Retinal pigment epithelial cell (primary cell): ENCODE measurements around the gene ARHGAP26.

ENCODE experiments used
- DNase-seq: peaks from one replicate; pipeline ENCODE4 v3.0.0-alpha.2; 2010; ENCODE audit warnings: low read depth
- H3K4me3 ChIP-seq: 2 replicates; pipeline ENCODE4 v1.5.1; 2011; ENCODE audit warnings: mild to moderate bottlenecking, low read length, control low read depth, moderate library complexity
- CTCF ChIP-seq: conservative IDR thresholded peaks from 2 replicates; pipeline ENCODE4 v1.5.1; 2011; ENCODE audit warnings: low read depth, low read length, control low read depth, inconsistent platforms

ARHGAP26 gene

GRCh38 chr5:143213231-143213850 is 443.2 kb downstream of the ARHGAP26 start:
- DNase-seq = no peak
- H3K4me3 ChIP-seq = no peak overlapping the region

GRCh38 chr5:143213851-143214363 is 443.7 kb downstream of the ARHGAP26 start:
- DNase-seq = no peak
- TF ChIP-seq CTCF = peak; percentile 2
- no peak overlapping the region for H3K4me3 ChIP-seq

More at GRCh38 chr5:143213231-143213850, 443.2 kb downstream of the ARHGAP26 start:
- TF ChIP-seq CTCF = no peak

GRCh38 chr5:143214458-143214857 is 444.3 kb downstream of the ARHGAP26 start:
- DNase-seq = no peak
- H3K4me3 ChIP-seq = no peak overlapping the region
- no peak for TF ChIP-seq CTCF

GRCh38 chr5:143214890-143215289 is 444.7 kb downstream of the ARHGAP26 start:
- no peak for TF ChIP-seq CTCF
- no peak for DNase-seq
- no peak overlapping the region for H3K4me3 ChIP-seq

- DNase-seq = no peak
- TF ChIP-seq CTCF = no peak
- H3K4me3 ChIP-seq = no peak overlapping the region
Measured at GRCh38 chr5:143215690-143216089, 445.5 kb downstream of the ARHGAP26 start.

GRCh38 chr5:143216211-143216610 is 446.0 kb downstream of the ARHGAP26 start:
- no peak for TF ChIP-seq CTCF
- DNase-seq = no peak
- no peak overlapping the region for H3K4me3 ChIP-seq
